PFSK-1 (cell line): ENCODE results near the gene FOXP4.

Experiments used
- FOXP2 ChIP-seq: optimal IDR thresholded peaks from 2 replicates; pipeline ENCODE3; 2011; ENCODE audit warnings: borderline replicate concordance, control low read depth, inconsistent platforms; ENCODE audit not compliant: insufficient read depth; ENCODE audit errors: extremely low read length, extremely low read depth
- POLR2AphosphoS5 ChIP-seq: IDR thresholded peaks from 2 replicates; pipeline ENCODE4 v1.6.1; 2012; ENCODE audit warnings: low read depth, mild to moderate bottlenecking, control low read depth, low read length, moderate library complexity
- SIN3A ChIP-seq: IDR thresholded peaks from 2 replicates; pipeline ENCODE4 v1.6.1; 2012; ENCODE audit warnings: mild to moderate bottlenecking, low read length, moderate library complexity, borderline replicate concordance; ENCODE audit not compliant: insufficient read depth
- TAF1 ChIP-seq: IDR thresholded peaks from 2 replicates; pipeline ENCODE4 v1.6.1; 2012; ENCODE audit warnings: low read length, control low read depth, borderline replicate concordance; ENCODE audit not compliant: insufficient read depth
- TF ChIP-seq, protein P1 (sequence below), 2 experiments: IDR thresholded peaks; 2 replicates each; pipeline versions ENCODE4 v1.6.1 to v1.8.0; 2011 to 2012; ENCODE audit warnings: low read depth in 2 of 2, low read length in 2 of 2, control low read depth in 1 of 2, inconsistent platforms in 1 of 2, mild to moderate bottlenecking in 1 of 2, moderate library complexity in 1 of 2; ENCODE audit not compliant: insufficient read depth in 1 of 2

DNA sequence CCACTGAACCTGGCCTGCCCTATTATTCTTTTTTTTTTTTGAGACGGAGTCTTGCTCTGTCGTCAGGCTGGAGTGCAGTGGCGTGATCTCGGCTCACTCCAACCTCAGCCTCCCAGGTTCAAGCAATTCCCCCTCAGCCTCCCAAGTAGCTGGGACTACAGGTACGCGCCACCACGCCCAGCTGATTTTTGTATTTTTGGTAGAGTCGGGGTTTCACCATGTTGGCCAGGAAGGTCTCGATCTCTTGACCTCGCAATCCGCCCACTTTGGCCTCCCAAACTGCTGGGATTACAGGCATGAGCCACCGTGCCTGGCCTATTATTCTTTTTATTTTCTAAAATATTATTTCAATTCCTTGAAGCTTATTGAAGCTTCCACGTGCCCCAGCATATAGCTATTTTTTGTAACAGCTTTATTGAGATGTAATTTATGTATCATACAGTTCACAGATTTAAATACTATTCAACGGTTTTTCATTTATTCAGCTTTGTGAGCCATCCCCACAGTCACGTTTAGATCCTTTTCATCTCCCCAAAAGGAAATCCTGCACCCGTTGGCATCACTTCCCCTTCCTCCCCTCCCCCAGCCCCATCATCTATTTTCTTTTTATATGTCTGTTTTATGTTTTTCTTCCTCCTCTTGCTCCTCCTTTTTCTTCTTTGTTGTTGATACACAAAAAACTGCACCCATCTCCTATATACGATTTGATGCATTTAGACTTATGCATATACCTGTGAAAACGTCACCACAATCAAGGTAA lies 78.6 kb downstream of the FOXP4 start:
- no peak for TF ChIP-seq FOXP2
- no peak for TF ChIP-seq TAF1
- no peak for TF ChIP-seq POLR2AphosphoS5
- no peak for TF ChIP-seq SIN3A
- TF ChIP-seq, protein P1, sequence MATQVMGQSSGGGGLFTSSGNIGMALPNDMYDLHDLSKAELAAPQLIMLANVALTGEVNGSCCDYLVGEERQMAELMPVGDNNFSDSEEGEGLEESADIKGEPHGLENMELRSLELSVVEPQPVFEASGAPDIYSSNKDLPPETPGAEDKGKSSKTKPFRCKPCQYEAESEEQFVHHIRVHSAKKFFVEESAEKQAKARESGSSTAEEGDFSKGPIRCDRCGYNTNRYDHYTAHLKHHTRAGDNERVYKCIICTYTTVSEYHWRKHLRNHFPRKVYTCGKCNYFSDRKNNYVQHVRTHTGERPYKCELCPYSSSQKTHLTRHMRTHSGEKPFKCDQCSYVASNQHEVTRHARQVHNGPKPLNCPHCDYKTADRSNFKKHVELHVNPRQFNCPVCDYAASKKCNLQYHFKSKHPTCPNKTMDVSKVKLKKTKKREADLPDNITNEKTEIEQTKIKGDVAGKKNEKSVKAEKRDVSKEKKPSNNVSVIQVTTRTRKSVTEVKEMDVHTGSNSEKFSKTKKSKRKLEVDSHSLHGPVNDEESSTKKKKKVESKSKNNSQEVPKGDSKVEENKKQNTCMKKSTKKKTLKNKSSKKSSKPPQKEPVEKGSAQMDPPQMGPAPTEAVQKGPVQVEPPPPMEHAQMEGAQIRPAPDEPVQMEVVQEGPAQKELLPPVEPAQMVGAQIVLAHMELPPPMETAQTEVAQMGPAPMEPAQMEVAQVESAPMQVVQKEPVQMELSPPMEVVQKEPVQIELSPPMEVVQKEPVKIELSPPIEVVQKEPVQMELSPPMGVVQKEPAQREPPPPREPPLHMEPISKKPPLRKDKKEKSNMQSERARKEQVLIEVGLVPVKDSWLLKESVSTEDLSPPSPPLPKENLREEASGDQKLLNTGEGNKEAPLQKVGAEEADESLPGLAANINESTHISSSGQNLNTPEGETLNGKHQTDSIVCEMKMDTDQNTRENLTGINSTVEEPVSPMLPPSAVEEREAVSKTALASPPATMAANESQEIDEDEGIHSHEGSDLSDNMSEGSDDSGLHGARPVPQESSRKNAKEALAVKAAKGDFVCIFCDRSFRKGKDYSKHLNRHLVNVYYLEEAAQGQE (IDR thresholded peaks at IDR 0.05; ENCODE audit: insufficient read depth in 1 of 2, low read depth in 2 of 2, low read length in 2 of 2) = no peak
